CD4-positive, alpha-beta T cell treated with Interleukin-6 for 4 hours (primary cell): Measurements from ENCODE around the gene ACE.

Experiments
- DNase-seq: peaks from one replicate; pipeline ENCODE4 v3.0.0-alpha.2; 2020; ENCODE audit warnings: mixed read lengths

The ACE gene

GRCh38 chr17:63476854-63477479, at the start of gene ACE:
ACE (plus strand) TSS chr17:63477061; CDS start chr17:63477095, 34 bp downstream.
- peak; percentile 50 for DNase-seq

GRCh38 chr17:63429766-63430165, 47.1 kb upstream of the ACE start:
- DNase-seq: no peak

- DNase-seq: no peak
These were observed 46.6 kb upstream of the ACE start for GRCh38 chr17:63430223-63430622.

- DNase-seq: no peak
These were observed 45.3 kb upstream of the ACE start for GRCh38 chr17:63431618-63431938.

GRCh38 chr17:63431939-63432804, 44.7 kb upstream of the ACE start:
- no peak for DNase-seq

- no peak for DNase-seq
These were observed 42.9 kb upstream of the ACE start for GRCh38 chr17:63433746-63434591.

GRCh38 chr17:63434951-63435571, 41.8 kb upstream of the ACE start:
- DNase-seq: peak; percentile 48

GRCh38 chr17:63435681-63436522, 41.0 kb upstream of the ACE start:
- DNase-seq: no peak

GRCh38 chr17:63436523-63437110, 40.2 kb upstream of the ACE start:
- DNase-seq: no peak

GRCh38 chr17:63437287-63438091, 39.4 kb upstream of the ACE start:
- DNase-seq: no peak

- DNase-seq: no peak
These were observed 38.5 kb upstream of the ACE start for GRCh38 chr17:63438092-63439051.

- DNase-seq: peak; percentile 30
These were observed 37.2 kb upstream of the ACE start for GRCh38 chr17:63439687-63440086.

- DNase-seq: peak; percentile 66
These were observed 36.6 kb upstream of the ACE start for GRCh38 chr17:63440127-63440769.

- DNase-seq: no peak
These were observed 36.0 kb upstream of the ACE start for GRCh38 chr17:63440770-63441335.

GRCh38 chr17:63441654-63442053, 35.2 kb upstream of the ACE start:
- no peak for DNase-seq

GRCh38 chr17:63442074-63442473, 34.8 kb upstream of the ACE start:
- no peak for DNase-seq

GRCh38 chr17:63442549-63443035, 34.3 kb upstream of the ACE start:
- DNase-seq: no peak

- DNase-seq: no peak
These were observed 33.8 kb upstream of the ACE start for GRCh38 chr17:63443053-63443452.
